AG08396 (cell line): ENCODE measurements around the gene CAMK2B.

Experiments
- DNase-seq: peaks from one replicate; pipeline ENCODE4 v3.0.0; 2012; ENCODE audit warnings: low spot score, mixed read lengths

Gene CAMK2B

GRCh38 chr7:44228571-44229350 lies 96.6 kb downstream of the CAMK2B start:
- no peak for DNase-seq

GRCh38 chr7:44227911-44228310 lies 97.5 kb downstream of the CAMK2B start:
- no peak for DNase-seq

- DNase-seq = no peak
These were observed 99.0 kb downstream of the CAMK2B start for GRCh38 chr7:44226396-44226753.

- peak; percentile 58 for DNase-seq
These were observed 99.6 kb downstream of the CAMK2B start for GRCh38 chr7:44225566-44226395.

- DNase-seq = no peak
These were observed 100.3 kb downstream of the CAMK2B start for GRCh38 chr7:44224974-44225565.

- DNase-seq = no peak
These were observed 101.1 kb downstream of the CAMK2B start for GRCh38 chr7:44224080-44224973.

GRCh38 chr7:44223362-44224079 lies 101.9 kb downstream of the CAMK2B start:
- no peak for DNase-seq

- no peak for DNase-seq
These were observed 102.6 kb downstream of the CAMK2B start for GRCh38 chr7:44222776-44223261.

- DNase-seq = no peak
These were observed 103.3 kb downstream of the CAMK2B start for GRCh38 chr7:44222074-44222473.

- DNase-seq = no peak
These were observed 104.1 kb downstream of the CAMK2B start for GRCh38 chr7:44221231-44221791.

GRCh38 chr7:44220358-44221112 lies 104.9 kb downstream of the CAMK2B start:
- DNase-seq = no peak

GRCh38 chr7:44220046-44220357 lies 105.4 kb downstream of the CAMK2B start:
- DNase-seq = no peak

- no peak for DNase-seq
These were observed 105.9 kb downstream of the CAMK2B start for GRCh38 chr7:44219371-44220045.

GRCh38 chr7:44218418-44219201 lies 106.8 kb downstream of the CAMK2B start:
- DNase-seq = no peak

- no peak for DNase-seq
These were observed 107.5 kb downstream of the CAMK2B start for GRCh38 chr7:44217852-44218402.

- DNase-seq = no peak
These were observed 108.1 kb downstream of the CAMK2B start for GRCh38 chr7:44217223-44217714.

GRCh38 chr7:44216521-44217222 lies 108.7 kb downstream of the CAMK2B start:
- no peak for DNase-seq

GRCh38 chr7:44216019-44216418 lies 109.4 kb downstream of the CAMK2B start:
- no peak for DNase-seq
